22Rv1 (cell line): ENCODE measurements around the gene MAP7.
"Not testable (repeated sequence)": the region's sequence is repeated elsewhere in the genome, so short reads cannot be mapped to it uniquely, and the experiment has no call there.

Source experiments
- H3K27ac ChIP-seq: fragments of 450-650 bp; 2 replicates; pipeline ENCODE4 v1.5.1; 2017
- ZFX ChIP-seq: fragments of 450-650 bp; IDR thresholded peaks from 2 replicates; pipeline ENCODE4 v1.6.1; 2017; ENCODE audit warnings: antibody characterized with exemption, borderline replicate concordance
- TF ChIP-seq, protein P1 (sequence below): fragments of 450-650 bp; IDR thresholded peaks from 2 replicates; pipeline ENCODE4 v1.5.1; 2017; ENCODE audit warnings: mild to moderate bottlenecking

Gene MAP7

DNA sequence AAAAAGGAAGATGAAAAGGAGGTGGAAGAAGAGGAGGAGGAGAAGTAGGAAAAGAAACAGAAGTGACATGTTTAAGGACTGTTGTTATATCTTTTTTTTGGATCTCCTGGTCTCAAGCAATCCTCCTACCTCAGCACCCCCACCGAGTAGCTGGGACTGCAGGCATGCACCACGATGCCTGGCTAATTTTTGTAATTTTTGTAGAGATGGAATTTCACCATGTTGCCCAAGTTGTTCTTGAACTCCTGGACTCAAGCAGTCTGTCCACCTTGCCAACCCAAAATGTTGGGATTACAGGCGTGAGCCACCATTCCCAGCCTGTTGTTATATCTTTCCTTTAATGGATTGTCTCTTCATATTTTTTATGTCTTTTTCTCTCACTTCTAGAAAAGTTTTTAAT lies 241.1 kb downstream of the MAP7 start:
- H3K27ac ChIP-seq, result no peak overlapping the region
- no peak for TF ChIP-seq ZFX
- TF ChIP-seq, protein P1, sequence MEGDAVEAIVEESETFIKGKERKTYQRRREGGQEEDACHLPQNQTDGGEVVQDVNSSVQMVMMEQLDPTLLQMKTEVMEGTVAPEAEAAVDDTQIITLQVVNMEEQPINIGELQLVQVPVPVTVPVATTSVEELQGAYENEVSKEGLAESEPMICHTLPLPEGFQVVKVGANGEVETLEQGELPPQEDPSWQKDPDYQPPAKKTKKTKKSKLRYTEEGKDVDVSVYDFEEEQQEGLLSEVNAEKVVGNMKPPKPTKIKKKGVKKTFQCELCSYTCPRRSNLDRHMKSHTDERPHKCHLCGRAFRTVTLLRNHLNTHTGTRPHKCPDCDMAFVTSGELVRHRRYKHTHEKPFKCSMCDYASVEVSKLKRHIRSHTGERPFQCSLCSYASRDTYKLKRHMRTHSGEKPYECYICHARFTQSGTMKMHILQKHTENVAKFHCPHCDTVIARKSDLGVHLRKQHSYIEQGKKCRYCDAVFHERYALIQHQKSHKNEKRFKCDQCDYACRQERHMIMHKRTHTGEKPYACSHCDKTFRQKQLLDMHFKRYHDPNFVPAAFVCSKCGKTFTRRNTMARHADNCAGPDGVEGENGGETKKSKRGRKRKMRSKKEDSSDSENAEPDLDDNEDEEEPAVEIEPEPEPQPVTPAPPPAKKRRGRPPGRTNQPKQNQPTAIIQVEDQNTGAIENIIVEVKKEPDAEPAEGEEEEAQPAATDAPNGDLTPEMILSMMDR, result no peak

DNA sequence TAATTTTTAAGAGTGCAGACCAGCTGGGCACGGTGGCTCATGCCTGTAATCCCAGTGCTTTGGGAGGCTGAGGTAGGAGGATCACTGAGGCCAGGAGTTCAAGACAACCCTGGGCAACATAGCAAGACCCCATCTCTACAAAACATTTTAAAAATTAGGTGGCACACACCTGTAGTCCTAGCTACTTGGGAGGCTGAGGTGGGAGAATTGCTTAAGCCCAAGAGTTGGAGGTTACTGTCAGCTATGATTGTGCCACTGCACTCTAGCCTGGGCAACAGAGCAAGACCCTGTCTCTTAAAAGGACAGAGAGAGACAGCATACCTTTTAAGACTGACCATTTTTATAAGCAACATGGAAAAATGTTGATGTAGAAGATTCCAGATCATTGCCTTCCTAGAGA lies 241.8 kb downstream of the MAP7 start:
- not testable (repeated sequence) for H3K27ac ChIP-seq

DNA sequence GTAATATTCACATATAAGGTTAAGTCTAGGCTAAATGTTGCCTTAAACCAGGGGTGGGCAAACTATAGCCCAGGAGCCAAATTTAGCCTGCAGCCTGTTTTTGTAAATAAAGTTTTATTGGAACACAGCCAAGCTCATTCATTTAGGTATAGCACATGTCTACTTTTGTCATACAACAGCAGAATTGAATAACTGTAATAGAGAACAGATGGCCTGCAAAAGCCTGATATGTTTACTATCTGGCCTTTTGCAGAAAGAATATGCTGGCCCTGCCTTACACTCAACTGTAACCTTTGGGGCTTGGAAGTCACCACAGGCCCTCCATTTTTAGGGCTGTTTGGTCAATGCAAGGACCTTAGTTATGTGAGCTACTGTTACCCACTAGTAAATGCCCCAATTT lies 242.9 kb downstream of the MAP7 start:
- H3K27ac ChIP-seq, result no peak overlapping the region
- TF ChIP-seq, protein P1, result no peak
- TF ChIP-seq ZFX, result no peak

- H3K27ac ChIP-seq, result no peak overlapping the region
- TF ChIP-seq ZFX, result no peak
- TF ChIP-seq, protein P1, result no peak
These were observed 243.8 kb downstream of the MAP7 start for GRCh38 chr6:136306466-136306865.

DNA sequence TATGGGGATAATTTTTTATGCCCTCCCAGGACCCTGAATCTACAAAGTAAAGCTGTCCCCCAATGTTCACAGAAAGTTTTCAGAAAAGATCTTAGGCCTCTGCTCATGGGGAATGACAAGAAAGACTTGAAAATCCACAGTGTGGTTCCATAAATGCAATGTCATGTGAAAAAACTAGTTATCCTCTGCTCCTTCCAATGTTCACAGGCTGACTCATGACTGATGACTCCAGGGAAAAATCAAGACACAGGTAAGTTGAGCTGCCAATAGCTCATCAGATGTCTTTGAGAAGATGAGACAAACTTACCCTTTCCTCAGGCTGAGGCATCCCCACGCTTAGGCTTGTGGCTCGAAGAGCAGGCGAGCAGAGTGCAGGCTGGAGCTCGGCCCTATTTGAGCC lies 245.8 kb downstream of the MAP7 start:
- TF ChIP-seq, protein P1, result no peak
- no peak for TF ChIP-seq ZFX
- H3K27ac ChIP-seq, result no peak overlapping the region

DNA sequence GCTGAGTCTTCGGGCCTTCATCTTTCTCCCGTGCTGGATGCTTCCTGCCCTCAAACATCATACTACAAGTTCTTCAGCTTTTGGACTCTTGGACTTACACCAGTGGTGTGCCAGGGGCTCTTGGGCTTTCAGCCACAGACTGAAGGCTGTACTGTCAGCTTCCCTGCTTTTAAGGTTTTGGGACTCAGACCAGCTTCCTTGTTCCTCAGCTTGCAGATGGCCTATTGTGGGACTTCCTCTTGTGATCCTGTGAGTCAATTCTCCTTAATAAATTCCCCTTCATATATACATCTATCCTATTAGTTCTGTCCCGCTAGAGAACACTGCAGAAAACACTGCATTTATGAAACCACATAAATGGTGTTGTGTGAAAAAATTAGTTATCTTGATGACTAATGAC lies 246.7 kb downstream of the MAP7 start:
- H3K27ac ChIP-seq, result no peak overlapping the region
- TF ChIP-seq, protein P1, result no peak
- no peak for TF ChIP-seq ZFX

GRCh38 chr6:136294621-136295020 lies 255.6 kb downstream of the MAP7 start:
- H3K27ac ChIP-seq, result no peak overlapping the region
- TF ChIP-seq ZFX, result no peak
- TF ChIP-seq, protein P1, result no peak
